ENCODE data around the gene SCML1. TPM values are rescaled to one million over a fixed set of nuclear protein-coding genes. Genes with fewer than 3 reads are reported as not detected.

The SCML1 gene
- total RNA-seq, 1 experiment from 2014 or later = 2.7 TPM

DNA sequence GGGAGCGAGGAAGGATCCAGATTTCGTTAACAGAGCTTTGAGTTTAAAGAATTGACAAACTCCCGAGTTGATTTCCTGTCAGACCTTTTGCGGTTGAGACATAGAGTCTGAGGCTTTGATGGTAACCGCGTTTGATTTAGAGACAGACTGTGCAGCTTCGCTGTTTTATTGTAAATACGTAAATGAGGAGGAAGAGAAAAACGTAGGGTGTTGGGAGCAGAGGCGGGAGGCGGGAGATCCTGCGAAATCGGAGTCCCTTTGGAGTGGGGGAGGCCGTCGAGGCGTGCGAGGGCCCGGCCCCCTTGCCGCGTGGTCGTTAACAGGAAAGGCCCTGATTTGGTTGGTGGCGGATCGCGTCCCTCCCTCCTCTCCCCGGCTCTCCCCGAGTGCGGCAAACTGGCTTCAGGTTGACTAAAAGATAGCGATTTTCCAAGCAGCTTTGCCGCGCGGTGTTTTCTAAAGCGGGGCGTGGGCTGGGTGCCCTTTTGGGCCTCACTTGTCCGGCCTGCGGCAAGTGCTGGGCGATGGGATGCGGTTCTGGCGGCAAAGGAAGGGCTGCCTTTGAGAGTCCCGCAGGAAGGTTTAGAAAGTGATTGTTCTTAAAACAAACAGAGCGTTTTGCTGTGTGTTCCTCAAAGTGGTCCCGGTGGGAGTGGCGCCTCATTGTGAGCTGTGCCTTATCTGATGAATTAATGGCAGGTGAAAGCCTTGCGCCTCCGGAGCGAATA, 857 bp downstream of the SCML1 start:
- ChIA-PET CTCF (no interaction called here), POLR2A (no interaction called here), RAD21 (ENCODE audit: low non-redundant PET in 1 of 2, low total read pairs in 2 of 2, uncharacterized antibody in 2 of 2, unreplicated experiment in 2 of 2) (no interaction called here)
- no TSS peak for BruUV-seq (replicated peaks)
- H3K79me2 ChIP-seq (ENCODE audit: insufficient read depth, low read length) = peaks cover 3% of the 10 kb centered on the region; the same call in 1 of the 2 replicates
- H3K9me3 ChIP-seq (ENCODE audit: control insufficient read depth in 1 of 2, insufficient read depth in 1 of 2, low read depth in 1 of 2, low read length in 2 of 2) = no peaks in the 10 kb centered on the region
- H3K4me3 ChIP-seq (replicated peaks in 1 of 2; ENCODE audit: low read depth in 1 of 2, low read length in 2 of 2) = peak overlapping the region; percentile 47 to 60
- H3K9ac ChIP-seq (ENCODE audit: low read length) = peak overlapping the region; percentile 59
- no peaks in the 10 kb centered on the region for H4K20me1 ChIP-seq (ENCODE audit: insufficient read depth)
- no peak overlapping the region for H2AFZ ChIP-seq (ENCODE audit: low read depth, low read length, poor library complexity, severe bottlenecking)
- no peak for DNase-seq (ENCODE audit: low read depth, low spot score)
- ATAC-seq = peak; percentile 18; the same call in 1 of the 2 replicates
- no peaks in the 10 kb centered on the region for H3K36me3 ChIP-seq (ENCODE audit: control insufficient read depth in 1 of 2, insufficient read depth in 2 of 2, low read length in 2 of 2)
- TF ChIP-seq, protein P1, sequence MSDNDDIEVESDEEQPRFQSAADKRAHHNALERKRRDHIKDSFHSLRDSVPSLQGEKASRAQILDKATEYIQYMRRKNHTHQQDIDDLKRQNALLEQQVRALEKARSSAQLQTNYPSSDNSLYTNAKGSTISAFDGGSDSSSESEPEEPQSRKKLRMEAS (IDR thresholded peaks at IDR 0.05) = peak; percentile 59
- peak; percentile 10 for TF ChIP-seq TCF7L2 (IDR thresholded peaks at IDR 0.05; ENCODE audit: borderline replicate concordance, extremely low read depth, insufficient read depth, insufficient read length)
- no peak for TF ChIP-seq POLR2AphosphoS5 (IDR thresholded peaks at IDR 0.05; ENCODE audit: low read depth, low read length)
- peaks cover 3 to 17% of the 10 kb centered on the region in 2 experiments; a peak in 1 of 4 replicates for H3K4me1 ChIP-seq (ENCODE audit: control insufficient read depth in 1 of 2, insufficient read depth in 2 of 2, low read length in 2 of 2)
- peak overlapping the region; percentile 82 for H3K4me2 ChIP-seq (ENCODE audit: low read length)
- intact Hi-C loops (cut with micrococcal nuclease) = no loop called here
- no peaks in the 10 kb centered on the region for H3K9me2 ChIP-seq (ENCODE audit: insufficient read depth)
- H3K27ac ChIP-seq (ENCODE audit: low read depth, low read length) = peak overlapping the region; percentile 45
- H3K27me3 ChIP-seq (ENCODE audit: insufficient read depth, low read length) = no peaks in the 10 kb centered on the region

DNA sequence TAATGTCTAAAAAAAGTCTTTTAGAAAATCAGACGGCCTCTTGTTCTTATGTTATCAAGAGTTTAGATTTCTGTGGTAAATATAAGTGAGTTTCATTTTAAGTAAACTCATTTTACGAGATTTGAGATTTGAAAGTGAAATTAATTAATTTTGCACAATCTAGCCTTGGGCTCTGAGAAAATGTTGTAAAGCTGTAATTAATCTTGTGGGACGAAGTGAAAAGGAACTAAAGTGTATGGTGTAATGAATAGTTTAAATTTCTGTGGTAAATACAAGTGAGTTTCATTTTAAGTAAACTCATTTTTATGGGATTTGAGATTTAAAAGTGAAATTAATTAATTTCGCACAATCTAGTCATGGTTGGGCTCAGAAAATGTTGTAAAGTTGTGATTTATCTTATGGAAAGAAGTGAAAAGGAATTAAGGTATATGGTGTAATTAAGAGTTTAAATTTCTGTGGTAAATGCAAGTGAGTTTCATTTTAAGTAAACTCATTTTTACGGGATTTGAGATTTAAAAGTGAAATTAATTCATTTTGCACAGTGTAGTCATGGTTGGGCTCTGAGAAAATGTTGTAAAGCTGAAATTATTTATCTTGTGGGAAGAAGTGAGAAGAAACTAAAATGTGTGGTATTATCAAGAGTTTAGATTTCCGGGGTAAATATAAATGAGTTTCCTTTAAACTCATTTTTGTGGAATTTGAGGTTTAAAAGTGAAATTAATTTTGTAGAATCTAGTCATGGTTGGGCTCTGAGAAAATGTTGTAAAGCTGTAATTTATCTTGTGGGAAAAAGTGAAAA, 1.6 kb downstream of the SCML1 start:
- TF ChIP-seq SRF (IDR thresholded peaks at IDR 0.05; ENCODE audit: low read depth) (no peak), ZFX (IDR thresholded peaks at IDR 0.05) (no peak)
- ChIA-PET RAD21 (ENCODE audit: low non-redundant PET in 1 of 2, low total read pairs in 2 of 2, uncharacterized antibody in 2 of 2, unreplicated experiment in 2 of 2) (no interaction called here), CTCF (no interaction called here), POLR2A (no interaction called here)
- BruUV-seq (replicated peaks) = no TSS peak
- peaks cover 3 to 17% of the 10 kb centered on the region in 2 experiments; a peak in 1 of 4 replicates for H3K4me1 ChIP-seq (ENCODE audit: control insufficient read depth in 1 of 2, insufficient read depth in 2 of 2, low read length in 2 of 2)
- H3K9ac ChIP-seq (ENCODE audit: low read length) = peak overlapping the region; percentile 59
- no peaks in the 10 kb centered on the region for H3K9me2 ChIP-seq (ENCODE audit: insufficient read depth)
- intact Hi-C loops (cut with micrococcal nuclease) = no loop called here
- H3K4me3 ChIP-seq (replicated peaks in 1 of 2; ENCODE audit: low read depth in 1 of 2, low read length in 2 of 2) = peak overlapping the region; percentile 47 to 60
- no peaks in the 10 kb centered on the region for H3K9me3 ChIP-seq (ENCODE audit: control insufficient read depth in 1 of 2, insufficient read depth in 1 of 2, low read depth in 1 of 2, low read length in 2 of 2)
- H3K27ac ChIP-seq (ENCODE audit: low read depth, low read length) = peak overlapping the region; percentile 45; the same call in 1 of the 2 replicates
- H2AFZ ChIP-seq (ENCODE audit: low read depth, low read length, poor library complexity, severe bottlenecking) = no peak overlapping the region
- ATAC-seq (no peak), DNase-seq (ENCODE audit: low read depth, low spot score) (no peak)
- peaks cover 3% of the 10 kb centered on the region; the same call in 1 of the 2 replicates for H3K79me2 ChIP-seq (ENCODE audit: insufficient read depth, low read length)
- H3K27me3 ChIP-seq (ENCODE audit: insufficient read depth, low read length) = no peaks in the 10 kb centered on the region
- H3K4me2 ChIP-seq (ENCODE audit: low read length) = peak overlapping the region; percentile 82
- H4K20me1 ChIP-seq (ENCODE audit: insufficient read depth) = no peaks in the 10 kb centered on the region
- H3K36me3 ChIP-seq (ENCODE audit: control insufficient read depth in 1 of 2, insufficient read depth in 2 of 2, low read length in 2 of 2) = no peaks in the 10 kb centered on the region

Measured in HCT116 (cell line).